Calu3 (cell line): ENCODE measurements around the gene LRBA. TPM values are rescaled to one million over a fixed set of nuclear protein-coding genes. Genes with fewer than 3 reads are reported as not detected.

Experiments used
- BruUV-seq: library from RNA; stranded (reverse); fragments of 400-500 nt; replicated peaks from 2 replicates; lab custom pipeline; 2021; lab: Mats Ljungman, UMichigan
- CTCF ChIA-PET: fragments of 300-600 bp; sonication (Branson Sonifier 250); formaldehyde crosslinking; loops from one replicate; lab custom pipeline; 2022; ENCODE audit warnings: antibody characterized with exemption; lab: Charles Lee
- DNase-seq: peaks from one replicate; pipeline ENCODE4 v3.0.0; 2022
- H3K27ac Mint-ChIP-seq: one replicate; pipeline ENCODE4 v1.8.0; 2022; ENCODE audit warnings: mixed read lengths; ENCODE audit not compliant: unreplicated experiment
- H3K27me3 Mint-ChIP-seq: one replicate; pipeline ENCODE4 v1.8.0; 2022; ENCODE audit warnings: mixed read lengths; ENCODE audit not compliant: unreplicated experiment
- H3K36me3 Mint-ChIP-seq: one replicate; pipeline ENCODE4 v1.8.0; 2022; ENCODE audit warnings: mild to moderate bottlenecking, moderate library complexity, mixed read lengths; ENCODE audit not compliant: insufficient read depth, unreplicated experiment
- H3K4me1 Mint-ChIP-seq: one replicate; pipeline ENCODE4 v1.8.0; 2022; ENCODE audit warnings: mild to moderate bottlenecking, low read depth, mixed read lengths; ENCODE audit not compliant: unreplicated experiment
- H3K4me3 Mint-ChIP-seq: one replicate; pipeline ENCODE4 v1.8.0; 2022; ENCODE audit warnings: mild to moderate bottlenecking, low read depth, moderate library complexity, mixed read lengths; ENCODE audit not compliant: unreplicated experiment
- H3K9me3 Mint-ChIP-seq: one replicate; pipeline ENCODE4 v1.8.0; 2022; ENCODE audit warnings: low read depth, mixed read lengths; ENCODE audit not compliant: unreplicated experiment
- intact Hi-C: fragments of 100-400 bp; cut with micrococcal nuclease; formaldehyde crosslinking; loops from one replicate; pipeline ENCODE4 v1.10.0; 2022; ENCODE audit not compliant: unreplicated experiment
- total RNA-seq: library from RNA; stranded (reverse); gene quantifications from 2 replicates; pipeline ENCODE4 v1.2.3, GENCODE V29; 2022
- TF ChIP-seq, protein P1 (sequence below): fragments of 200-600 bp; IDR thresholded peaks from one replicate; pipeline ENCODE4 v1.8.0; 2022; ENCODE audit warnings: antibody characterized with exemption; ENCODE audit not compliant: unreplicated experiment

LRBA gene
- total RNA-seq, 1 experiment from 2014 or later, result 49.0 TPM

DNA sequence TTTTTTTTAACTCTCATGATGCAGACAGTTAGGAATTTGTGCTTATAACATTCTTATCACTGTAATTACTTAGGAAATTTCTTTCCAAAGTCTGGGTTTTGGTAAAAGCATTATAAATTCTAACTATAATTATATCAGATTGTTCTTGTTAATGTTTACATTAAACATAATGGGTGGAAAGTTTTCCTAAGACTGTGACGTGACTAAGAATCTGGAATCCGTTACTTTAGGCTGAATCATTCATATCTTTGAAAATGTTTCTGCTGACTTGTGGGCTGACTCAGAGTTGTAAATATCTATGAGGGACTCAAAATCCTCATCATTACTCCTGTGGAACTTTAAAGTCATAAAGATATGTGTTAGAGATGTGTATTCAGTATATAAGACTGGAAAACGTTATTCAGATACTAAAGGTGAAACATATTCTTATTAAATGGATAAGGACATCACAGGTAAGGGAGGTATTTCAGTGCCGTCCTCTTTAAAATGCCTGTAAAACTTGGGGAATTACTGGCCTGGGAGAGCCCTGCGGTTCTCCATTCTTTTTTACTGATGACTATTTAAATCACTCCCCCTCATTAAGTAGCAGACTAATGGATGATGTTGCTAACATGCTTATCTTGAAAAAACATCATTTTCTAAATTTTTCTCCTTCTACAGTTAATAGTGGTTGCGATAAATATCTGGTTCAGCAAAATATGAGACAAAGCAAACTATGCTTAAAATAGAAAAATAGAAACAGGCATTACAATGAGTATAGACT, 777.8 kb downstream of the LRBA start:
- intact Hi-C loops, result no loop called here
- no TSS peak for BruUV-seq
- H3K36me3 Mint-ChIP-seq, result no peaks in the 10 kb centered on the region
- TF ChIP-seq, protein P1, sequence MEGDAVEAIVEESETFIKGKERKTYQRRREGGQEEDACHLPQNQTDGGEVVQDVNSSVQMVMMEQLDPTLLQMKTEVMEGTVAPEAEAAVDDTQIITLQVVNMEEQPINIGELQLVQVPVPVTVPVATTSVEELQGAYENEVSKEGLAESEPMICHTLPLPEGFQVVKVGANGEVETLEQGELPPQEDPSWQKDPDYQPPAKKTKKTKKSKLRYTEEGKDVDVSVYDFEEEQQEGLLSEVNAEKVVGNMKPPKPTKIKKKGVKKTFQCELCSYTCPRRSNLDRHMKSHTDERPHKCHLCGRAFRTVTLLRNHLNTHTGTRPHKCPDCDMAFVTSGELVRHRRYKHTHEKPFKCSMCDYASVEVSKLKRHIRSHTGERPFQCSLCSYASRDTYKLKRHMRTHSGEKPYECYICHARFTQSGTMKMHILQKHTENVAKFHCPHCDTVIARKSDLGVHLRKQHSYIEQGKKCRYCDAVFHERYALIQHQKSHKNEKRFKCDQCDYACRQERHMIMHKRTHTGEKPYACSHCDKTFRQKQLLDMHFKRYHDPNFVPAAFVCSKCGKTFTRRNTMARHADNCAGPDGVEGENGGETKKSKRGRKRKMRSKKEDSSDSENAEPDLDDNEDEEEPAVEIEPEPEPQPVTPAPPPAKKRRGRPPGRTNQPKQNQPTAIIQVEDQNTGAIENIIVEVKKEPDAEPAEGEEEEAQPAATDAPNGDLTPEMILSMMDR, result no peak
- H3K4me3 Mint-ChIP-seq, result no peak overlapping the region
- H3K27me3 Mint-ChIP-seq, result peaks cover 12% of the 10 kb centered on the region
- no peak for DNase-seq
- no peak overlapping the region for H3K27ac Mint-ChIP-seq
- CTCF ChIA-PET, result no interaction called here
- no peaks in the 10 kb centered on the region for H3K9me3 Mint-ChIP-seq
- H3K4me1 Mint-ChIP-seq, result no peaks in the 10 kb centered on the region

DNA sequence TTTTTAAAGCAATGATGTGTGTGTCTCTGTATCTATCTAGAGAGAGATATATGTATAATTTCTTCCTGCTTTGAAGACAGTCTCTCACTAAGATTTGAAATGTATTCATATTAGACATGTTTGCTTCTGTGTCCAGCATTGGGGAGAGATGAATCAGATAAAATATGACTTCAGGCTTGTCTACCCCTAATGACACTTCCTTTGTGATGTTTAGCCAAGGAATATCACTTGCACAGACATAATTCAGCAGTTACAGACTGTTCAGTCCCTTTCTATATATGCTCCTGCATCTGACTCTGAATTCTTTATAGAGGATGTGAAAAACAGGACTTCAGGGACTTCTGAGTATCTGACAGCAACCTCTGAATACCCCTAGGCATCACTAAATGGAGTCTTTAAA, 778.5 kb downstream of the LRBA start:
- CTCF ChIA-PET, result no interaction called here
- Mint-ChIP-seq H3K36me3 (no peaks in the 10 kb centered on the region), H3K27ac (no peak overlapping the region), H3K9me3 (no peaks in the 10 kb centered on the region), H3K4me3 (no peak overlapping the region), H3K4me1 (no peaks in the 10 kb centered on the region), H3K27me3 (peaks cover 12% of the 10 kb centered on the region)
- intact Hi-C loops, result no loop called here
- BruUV-seq, result no TSS peak
- DNase-seq, result no peak
- TF ChIP-seq, protein P1, result no peak

DNA sequence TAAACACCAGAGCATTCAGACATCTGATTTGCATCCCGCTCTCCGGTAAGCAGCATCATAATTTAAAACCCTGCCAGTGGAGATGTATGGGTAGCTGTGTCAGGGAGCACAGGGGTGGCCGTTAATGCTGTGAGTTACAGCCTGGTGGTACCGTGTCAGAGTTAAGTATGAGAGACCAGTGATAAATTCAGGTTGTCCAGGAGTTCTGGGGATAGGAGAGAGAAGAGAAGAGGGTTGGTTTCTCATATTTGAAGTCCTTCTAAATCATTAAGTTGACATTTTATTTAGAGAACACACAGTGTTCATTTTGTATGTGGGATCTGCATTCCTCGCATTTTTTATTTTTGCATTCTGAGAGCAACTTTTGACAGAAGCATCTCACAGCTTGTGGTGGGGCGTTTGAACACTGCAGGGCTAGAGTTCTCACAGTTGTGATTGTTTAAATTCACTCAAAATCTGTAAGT, 779.2 kb downstream of the LRBA start:
- H3K9me3 Mint-ChIP-seq, result no peaks in the 10 kb centered on the region
- TF ChIP-seq, protein P1, result no peak
- intact Hi-C loops, result no loop called here
- no peaks in the 10 kb centered on the region for H3K4me1 Mint-ChIP-seq
- no peak for DNase-seq
- H3K36me3 Mint-ChIP-seq, result no peaks in the 10 kb centered on the region
- peaks cover 12% of the 10 kb centered on the region for H3K27me3 Mint-ChIP-seq
- no peak overlapping the region for H3K4me3 Mint-ChIP-seq
- no TSS peak for BruUV-seq
- CTCF ChIA-PET, result no interaction called here
- no peak overlapping the region for H3K27ac Mint-ChIP-seq

DNA sequence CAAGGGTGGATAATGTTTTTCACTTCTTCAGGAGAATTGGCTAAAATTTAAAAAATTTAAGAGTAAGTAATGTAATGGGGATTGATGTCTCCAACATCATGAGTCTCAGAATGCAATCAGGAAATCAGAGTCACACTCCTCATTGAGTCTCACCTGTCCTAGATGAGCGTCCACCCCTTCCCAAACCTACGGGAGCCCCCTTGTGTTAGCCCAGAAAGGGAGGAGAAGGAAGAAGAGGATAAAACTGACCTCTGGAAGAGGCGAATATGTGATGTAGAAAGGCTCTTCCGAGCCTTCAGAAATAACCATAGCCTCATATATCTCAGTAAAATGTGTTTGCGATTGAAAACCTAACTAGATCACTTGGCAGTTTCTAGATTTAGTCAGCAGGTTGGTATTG, 779.8 kb downstream of the LRBA start:
- H3K4me1 Mint-ChIP-seq, result no peaks in the 10 kb centered on the region
- CTCF ChIA-PET, result no interaction called here
- intact Hi-C loops, result no loop called here
- H3K36me3 Mint-ChIP-seq, result no peaks in the 10 kb centered on the region
- BruUV-seq, result no TSS peak
- peaks cover 12% of the 10 kb centered on the region for H3K27me3 Mint-ChIP-seq
- DNase-seq, result no peak
- H3K4me3 Mint-ChIP-seq, result no peak overlapping the region
- TF ChIP-seq, protein P1, result no peak
- no peaks in the 10 kb centered on the region for H3K9me3 Mint-ChIP-seq
- H3K27ac Mint-ChIP-seq, result no peak overlapping the region
